Astrocyte (in vitro differentiated cells and primary cell): ENCODE results near the gene IGSF6. TPM values are rescaled to one million over a fixed set of nuclear protein-coding genes. Genes with fewer than 3 reads are reported as not detected.

ENCODE experiments used
- DNase-seq: peaks from one replicate; pipeline ENCODE4 v3.0.0-alpha.2; 2010; ENCODE audit warnings: low read depth
- FAIRE-seq: peaks from 2 replicates; lab custom pipeline; 2011; peaks lifted over from hg19 to GRCh38; lab: Jason Lieb, UNC
- H2AFZ ChIP-seq: 2 replicates; pipeline ENCODE4 v1.6.0; 2012; ENCODE audit warnings: low read depth, low read length, inconsistent platforms
- H3K27ac ChIP-seq: 2 replicates; pipeline ENCODE4 v1.5.1; 2011; ENCODE audit warnings: low read depth, low read length, inconsistent platforms
- H3K27me3 ChIP-seq: 2 replicates; pipeline ENCODE4 v1.6.0; 2011; ENCODE audit warnings: low read length, inconsistent platforms; ENCODE audit not compliant: insufficient read depth
- H3K36me3 ChIP-seq: 2 replicates; pipeline ENCODE4 v1.5.1; 2011; ENCODE audit warnings: low read length, inconsistent platforms; ENCODE audit not compliant: insufficient read depth
- H3K4me1 ChIP-seq: 2 replicates; pipeline ENCODE4 v1.5.1; 2011; ENCODE audit warnings: low read length, inconsistent platforms; ENCODE audit not compliant: insufficient read depth
- H3K4me2 ChIP-seq: 2 replicates; pipeline ENCODE4 v1.6.0; 2012; ENCODE audit warnings: low read length, inconsistent platforms
- H3K4me3 ChIP-seq: 2 replicates; pipeline ENCODE4 v1.5.1; 2011; ENCODE audit warnings: low read depth, mild to moderate bottlenecking, low read length, inconsistent platforms; ENCODE audit not compliant: insufficient read depth
- H3K79me2 ChIP-seq: 2 replicates; pipeline ENCODE4 v1.6.0; 2012; ENCODE audit warnings: mild to moderate bottlenecking, low read length, inconsistent platforms; ENCODE audit not compliant: insufficient read depth
- H3K9ac ChIP-seq: 2 replicates; pipeline ENCODE4 v1.6.0; 2012; ENCODE audit warnings: mild to moderate bottlenecking, low read length, inconsistent platforms
- H3K9me3 ChIP-seq: 2 replicates; pipeline ENCODE4 v1.5.1; 2012; ENCODE audit warnings: low read depth, mild to moderate bottlenecking, low read length, inconsistent platforms; ENCODE audit not compliant: insufficient read depth
- H4K20me1 ChIP-seq: 2 replicates; pipeline ENCODE4 v1.6.0; 2012; ENCODE audit warnings: low read length, inconsistent platforms; ENCODE audit not compliant: insufficient read depth
- H3K27ac Mint-ChIP-seq: one replicate; pipeline ENCODE4 v1.8.0; 2021; ENCODE audit warnings: mild to moderate bottlenecking, mixed read lengths; ENCODE audit not compliant: unreplicated experiment
- H3K27me3 Mint-ChIP-seq: one replicate; pipeline ENCODE4 v1.8.0; 2021; ENCODE audit warnings: low read depth, mixed read lengths; ENCODE audit not compliant: unreplicated experiment
- H3K36me3 Mint-ChIP-seq: one replicate; pipeline ENCODE4 v1.8.0; 2021; ENCODE audit warnings: low read depth, mixed read lengths; ENCODE audit not compliant: unreplicated experiment
- H3K4me1 Mint-ChIP-seq: one replicate; pipeline ENCODE4 v1.8.0; 2021; ENCODE audit warnings: low read depth, mixed read lengths; ENCODE audit not compliant: unreplicated experiment
- H3K4me3 Mint-ChIP-seq: one replicate; pipeline ENCODE4 v1.8.0; 2021; ENCODE audit warnings: mild to moderate bottlenecking, moderate library complexity, mixed read lengths; ENCODE audit not compliant: unreplicated experiment
- H3K9me3 Mint-ChIP-seq: one replicate; pipeline ENCODE4 v1.8.0; 2021; ENCODE audit warnings: mild to moderate bottlenecking, mixed read lengths; ENCODE audit not compliant: unreplicated experiment
- EZH2 ChIP-seq: IDR thresholded peaks from 2 replicates; pipeline ENCODE4 v1.6.1; 2012; ENCODE audit warnings: mild to moderate bottlenecking, low read length, inconsistent platforms; ENCODE audit not compliant: insufficient read depth
- total RNA-seq: library from RNA; stranded (reverse); gene quantifications from 2 replicates; pipeline ENCODE4 v1.2.1, GENCODE V29; 2021
- TF ChIP-seq, protein P1 (sequence below): IDR thresholded peaks from 2 replicates; pipeline ENCODE4 v1.5.1; 2011; ENCODE audit warnings: low read depth, mild to moderate bottlenecking, inconsistent platforms, low read length, moderate library complexity; ENCODE audit not compliant: insufficient read depth

The IGSF6 gene
- total RNA-seq, 1 donor from 2014 or later, result not detected

DNA sequence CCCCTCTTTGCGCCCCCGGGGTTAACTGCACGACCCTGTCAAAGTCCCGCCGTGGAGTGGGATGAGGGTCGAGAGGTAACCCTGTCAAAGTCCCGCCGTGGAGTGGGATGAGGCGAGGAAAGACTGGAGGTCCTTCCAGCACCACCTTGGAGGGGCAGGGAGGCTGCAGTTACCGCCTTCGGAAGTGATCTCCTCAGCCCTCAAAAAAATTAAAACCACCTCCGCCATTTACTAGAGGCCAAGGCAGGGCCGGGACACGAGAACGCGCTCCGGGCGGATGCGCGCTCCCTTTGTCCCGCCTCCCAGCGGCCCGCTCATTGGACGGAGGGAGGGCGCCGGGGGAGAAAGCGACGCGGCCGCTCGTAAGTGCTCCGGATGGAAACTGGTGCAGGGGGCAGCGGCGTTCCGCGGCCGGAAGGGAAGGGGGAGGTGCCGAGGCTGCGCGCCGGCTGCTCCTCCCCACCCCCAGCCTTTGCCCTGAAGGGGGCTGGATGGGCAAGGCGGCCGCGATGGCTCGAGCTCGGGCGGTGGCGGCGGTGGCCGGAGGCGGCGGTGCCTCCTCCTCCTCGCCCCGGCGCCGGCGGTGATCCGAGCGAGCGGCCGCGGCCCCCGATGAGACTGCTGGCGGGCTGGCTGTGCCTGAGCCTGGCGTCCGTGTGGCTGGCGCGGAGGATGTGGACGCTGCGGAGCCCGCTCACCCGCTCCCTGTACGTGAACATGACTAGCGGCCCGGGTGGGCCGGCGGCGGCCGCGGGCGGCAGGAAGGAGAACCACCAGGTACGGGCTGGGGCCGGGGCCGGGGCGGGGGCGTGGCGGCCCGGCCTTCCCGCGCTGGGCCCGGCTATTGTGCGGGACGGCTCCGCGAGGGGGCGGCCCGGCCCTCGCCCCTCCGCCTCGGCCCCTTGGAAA is 53.0 kb downstream of the IGSF6 start, which contains the start of gene METTL9:
Gene METTL9 (plus strand): TSS at position 456 of the 909 bp plus-strand sequence. CDS start 157 bp downstream, at position 613.
- Histone ChIP-seq H3K36me3 (no peaks in the 10 kb centered on the region), H2AFZ (peak within 1 kb of the TSS; percentile 99), H3K4me2 (peak within 1 kb of the TSS; percentile 98), H3K4me1 (peaks cover 8% of the 10 kb centered on the region), H3K9me3 (no peaks in the 10 kb centered on the region), H4K20me1 (peaks cover 41% of the 10 kb centered on the region), H3K79me2 (peaks cover 46% of the 10 kb centered on the region), H3K27ac (peak within 1 kb of the TSS; percentile 86), H3K27me3 (no peaks in the 10 kb centered on the region), H3K9ac (peak within 1 kb of the TSS; percentile 95), H3K4me3 (peak within 1 kb of the TSS; percentile 94)
- Mint-ChIP-seq H3K9me3 (no peaks in the 10 kb centered on the region), H3K36me3 (no peaks in the 10 kb centered on the region), H3K27ac (peak within 1 kb of the TSS; percentile 92), H3K4me3 (peak within 1 kb of the TSS; percentile 93), H3K4me1 (peaks cover 21% of the 10 kb centered on the region), H3K27me3 (no peaks in the 10 kb centered on the region)
- TF ChIP-seq EZH2, result no peak
- FAIRE-seq, result no peak
- DNase-seq, result peak; percentile 87

GRCh38 chr16:21598701-21599121 is 53.7 kb downstream of the IGSF6 start:
- peaks cover 35% of the 10 kb centered on the region for H4K20me1 ChIP-seq
- no peaks in the 10 kb centered on the region for H3K27me3 ChIP-seq
- H3K4me3 ChIP-seq, result peak overlapping the region; percentile 94
- H3K27ac ChIP-seq, result peak overlapping the region; percentile 86
- no peak for DNase-seq
- H3K9me3 Mint-ChIP-seq, result no peaks in the 10 kb centered on the region
- H3K27me3 Mint-ChIP-seq, result no peaks in the 10 kb centered on the region
- peak overlapping the region; percentile 89 for H3K4me3 Mint-ChIP-seq
- peaks cover 4% of the 10 kb centered on the region for H3K4me1 ChIP-seq
- H3K27ac Mint-ChIP-seq, result peak overlapping the region; percentile 51
- H3K9me3 ChIP-seq, result no peaks in the 10 kb centered on the region
- H3K79me2 ChIP-seq, result peaks cover 39% of the 10 kb centered on the region
- H3K4me1 Mint-ChIP-seq, result peaks cover 14% of the 10 kb centered on the region
- TF ChIP-seq EZH2, result no peak
- TF ChIP-seq, protein P1, sequence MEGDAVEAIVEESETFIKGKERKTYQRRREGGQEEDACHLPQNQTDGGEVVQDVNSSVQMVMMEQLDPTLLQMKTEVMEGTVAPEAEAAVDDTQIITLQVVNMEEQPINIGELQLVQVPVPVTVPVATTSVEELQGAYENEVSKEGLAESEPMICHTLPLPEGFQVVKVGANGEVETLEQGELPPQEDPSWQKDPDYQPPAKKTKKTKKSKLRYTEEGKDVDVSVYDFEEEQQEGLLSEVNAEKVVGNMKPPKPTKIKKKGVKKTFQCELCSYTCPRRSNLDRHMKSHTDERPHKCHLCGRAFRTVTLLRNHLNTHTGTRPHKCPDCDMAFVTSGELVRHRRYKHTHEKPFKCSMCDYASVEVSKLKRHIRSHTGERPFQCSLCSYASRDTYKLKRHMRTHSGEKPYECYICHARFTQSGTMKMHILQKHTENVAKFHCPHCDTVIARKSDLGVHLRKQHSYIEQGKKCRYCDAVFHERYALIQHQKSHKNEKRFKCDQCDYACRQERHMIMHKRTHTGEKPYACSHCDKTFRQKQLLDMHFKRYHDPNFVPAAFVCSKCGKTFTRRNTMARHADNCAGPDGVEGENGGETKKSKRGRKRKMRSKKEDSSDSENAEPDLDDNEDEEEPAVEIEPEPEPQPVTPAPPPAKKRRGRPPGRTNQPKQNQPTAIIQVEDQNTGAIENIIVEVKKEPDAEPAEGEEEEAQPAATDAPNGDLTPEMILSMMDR, result no peak
- no peak for FAIRE-seq
- no peaks in the 10 kb centered on the region for H3K36me3 Mint-ChIP-seq
- peak overlapping the region; percentile 98 for H3K4me2 ChIP-seq
- H2AFZ ChIP-seq, result peak overlapping the region; percentile 99
- no peaks in the 10 kb centered on the region for H3K36me3 ChIP-seq
- peak overlapping the region; percentile 95 for H3K9ac ChIP-seq

DNA sequence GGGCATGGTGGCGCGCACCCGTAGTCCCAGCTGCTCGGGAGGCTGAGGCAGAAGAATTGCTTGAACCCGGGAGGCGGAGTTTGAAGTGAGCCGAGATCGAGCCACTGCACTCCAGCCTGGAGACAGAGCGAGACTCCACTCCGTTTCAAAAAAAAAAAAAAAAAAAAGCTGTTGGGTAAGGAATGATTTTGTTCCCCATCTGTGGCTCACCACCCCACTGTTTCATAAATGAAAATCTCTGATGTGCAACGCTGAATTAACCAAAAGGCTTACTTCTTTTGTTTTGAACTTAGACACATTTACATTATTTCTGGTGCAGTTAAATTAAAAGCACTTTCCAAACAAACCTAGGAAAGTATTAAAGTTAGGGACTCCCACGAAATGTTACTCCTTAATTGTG is 54.2 kb downstream of the IGSF6 start:
- Histone ChIP-seq H4K20me1 (peaks cover 30% of the 10 kb centered on the region), H3K27ac (no peak overlapping the region), H3K27me3 (no peaks in the 10 kb centered on the region), H3K36me3 (no peaks in the 10 kb centered on the region), H3K4me2 (peak overlapping the region; percentile 98), H3K9ac (no peak overlapping the region), H2AFZ (peak overlapping the region; percentile 99), H3K79me2 (peaks cover 34% of the 10 kb centered on the region), H3K4me3 (peak overlapping the region; percentile 94), H3K9me3 (no peaks in the 10 kb centered on the region), H3K4me1 (peaks cover 4% of the 10 kb centered on the region)
- DNase-seq, result no peak
- Mint-ChIP-seq H3K36me3 (no peaks in the 10 kb centered on the region), H3K27me3 (no peaks in the 10 kb centered on the region), H3K4me3 (peak overlapping the region; percentile 89), H3K9me3 (no peaks in the 10 kb centered on the region), H3K27ac (peak overlapping the region; percentile 51), H3K4me1 (peaks cover 13% of the 10 kb centered on the region)
- FAIRE-seq, result no peak
- no peak for TF ChIP-seq EZH2
- TF ChIP-seq, protein P1, result no peak
